ENCODE results near the gene PLA2G2F. TPM values are rescaled to one million over a fixed set of nuclear protein-coding genes. Genes with fewer than 3 reads are reported as not detected.
"Not testable (repeated sequence)": the region's sequence is repeated elsewhere in the genome, so short reads cannot be mapped to it uniquely, and the experiment has no call there.

PLA2G2F gene
- total RNA-seq, 1 donor from 2014 or later = 9.2 TPM

- Histone ChIP-seq H3K27me3 (ENCODE audit: control insufficient read depth, insufficient read depth, low read length) (peaks cover 3% of the 10 kb centered on the region), H3K36me3 (ENCODE audit: control insufficient read depth, insufficient read depth, low read length) (no peaks in the 10 kb centered on the region), H3K4me3 (ENCODE audit: low read depth, low read length) (no peak overlapping the region)
- DNase-seq (ENCODE audit: low read depth) = no peak
- TF ChIP-seq, protein P1, sequence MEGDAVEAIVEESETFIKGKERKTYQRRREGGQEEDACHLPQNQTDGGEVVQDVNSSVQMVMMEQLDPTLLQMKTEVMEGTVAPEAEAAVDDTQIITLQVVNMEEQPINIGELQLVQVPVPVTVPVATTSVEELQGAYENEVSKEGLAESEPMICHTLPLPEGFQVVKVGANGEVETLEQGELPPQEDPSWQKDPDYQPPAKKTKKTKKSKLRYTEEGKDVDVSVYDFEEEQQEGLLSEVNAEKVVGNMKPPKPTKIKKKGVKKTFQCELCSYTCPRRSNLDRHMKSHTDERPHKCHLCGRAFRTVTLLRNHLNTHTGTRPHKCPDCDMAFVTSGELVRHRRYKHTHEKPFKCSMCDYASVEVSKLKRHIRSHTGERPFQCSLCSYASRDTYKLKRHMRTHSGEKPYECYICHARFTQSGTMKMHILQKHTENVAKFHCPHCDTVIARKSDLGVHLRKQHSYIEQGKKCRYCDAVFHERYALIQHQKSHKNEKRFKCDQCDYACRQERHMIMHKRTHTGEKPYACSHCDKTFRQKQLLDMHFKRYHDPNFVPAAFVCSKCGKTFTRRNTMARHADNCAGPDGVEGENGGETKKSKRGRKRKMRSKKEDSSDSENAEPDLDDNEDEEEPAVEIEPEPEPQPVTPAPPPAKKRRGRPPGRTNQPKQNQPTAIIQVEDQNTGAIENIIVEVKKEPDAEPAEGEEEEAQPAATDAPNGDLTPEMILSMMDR (IDR thresholded peaks at IDR 0.05; ENCODE audit: insufficient read depth, low read length, poor library complexity, severe bottlenecking) = no peak
Observed at GRCh38 chr1:20124456-20125057, 14.6 kb upstream of the PLA2G2F start.

GRCh38 chr1:20125100-20125499 is 14.0 kb upstream of the PLA2G2F start:
- Histone ChIP-seq H3K27me3 (ENCODE audit: control insufficient read depth, insufficient read depth, low read length) (peaks cover 3% of the 10 kb centered on the region), H3K4me3 (ENCODE audit: low read depth, low read length) (no peak overlapping the region), H3K36me3 (ENCODE audit: control insufficient read depth, insufficient read depth, low read length) (no peaks in the 10 kb centered on the region)
- TF ChIP-seq, protein P1 (IDR thresholded peaks at IDR 0.05; ENCODE audit: insufficient read depth, low read length, poor library complexity, severe bottlenecking) = no peak
- DNase-seq (ENCODE audit: low read depth) = no peak

DNA sequence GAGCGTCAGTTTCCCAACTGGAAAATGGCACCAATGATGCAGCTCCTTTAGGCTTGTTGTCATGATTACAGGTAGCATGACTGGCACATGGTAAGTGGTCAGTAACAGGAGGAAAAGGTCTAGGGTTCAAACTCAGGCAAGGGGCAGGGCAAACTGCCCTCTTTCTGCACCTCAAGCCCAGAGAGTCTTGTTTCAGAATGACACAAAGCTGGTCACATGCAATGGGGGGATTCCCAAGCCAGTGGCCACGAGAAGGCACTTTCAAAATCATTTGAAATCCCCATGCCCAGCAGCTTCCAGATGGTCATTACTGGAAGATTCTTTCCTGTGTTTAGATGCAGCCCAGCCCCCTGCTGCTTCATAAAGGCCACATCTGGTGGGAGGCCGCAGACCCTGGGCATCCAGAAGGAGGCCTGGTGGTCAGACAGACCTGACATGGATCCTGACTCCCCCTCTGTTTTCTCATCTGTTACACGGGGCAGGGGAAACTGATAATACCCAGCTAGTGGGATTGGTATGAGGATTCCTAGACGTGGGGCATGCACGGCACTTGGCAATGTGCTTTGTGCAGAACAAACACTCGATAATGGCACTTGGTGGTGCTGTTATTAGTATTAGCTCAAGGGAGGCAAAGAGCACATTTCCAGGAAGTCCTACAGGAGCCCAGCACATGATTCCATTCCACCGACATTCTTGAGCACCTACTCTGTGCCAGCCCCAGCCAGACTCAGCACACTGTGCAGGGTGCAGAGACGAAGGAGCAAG is 12.9 kb upstream of the PLA2G2F start:
- Histone ChIP-seq H3K27me3 (ENCODE audit: control insufficient read depth, insufficient read depth, low read length) (no peaks in the 10 kb centered on the region), H3K4me3 (ENCODE audit: low read depth, low read length) (no peak overlapping the region), H3K36me3 (ENCODE audit: control insufficient read depth, insufficient read depth, low read length) (no peaks in the 10 kb centered on the region)
- TF ChIP-seq, protein P1 (IDR thresholded peaks at IDR 0.05; ENCODE audit: insufficient read depth, low read length, poor library complexity, severe bottlenecking) = no peak
- no peak for DNase-seq (ENCODE audit: low read depth)

- no peaks in the 10 kb centered on the region for H3K36me3 ChIP-seq (ENCODE audit: control insufficient read depth, insufficient read depth, low read length)
- H3K27me3 ChIP-seq (ENCODE audit: control insufficient read depth, insufficient read depth, low read length) = no peaks in the 10 kb centered on the region
- TF ChIP-seq, protein P1 (IDR thresholded peaks at IDR 0.05; ENCODE audit: insufficient read depth, low read length, poor library complexity, severe bottlenecking) = no peak
- no peak for DNase-seq (ENCODE audit: low read depth)
- no peak overlapping the region for H3K4me3 ChIP-seq (ENCODE audit: low read depth, low read length)
Observed at GRCh38 chr1:20126806-20127440, 12.2 kb upstream of the PLA2G2F start.

- DNase-seq (ENCODE audit: low read depth); H3K27me3 ChIP-seq (ENCODE audit: control insufficient read depth, insufficient read depth, low read length); H3K4me3 ChIP-seq (ENCODE audit: low read depth, low read length); H3K36me3 ChIP-seq (ENCODE audit: control insufficient read depth, insufficient read depth, low read length): not testable (repeated sequence)
Observed at GRCh38 chr1:20130518-20130917, 8.6 kb upstream of the PLA2G2F start.

- TF ChIP-seq, protein P1 (IDR thresholded peaks at IDR 0.05; ENCODE audit: insufficient read depth, low read length, poor library complexity, severe bottlenecking) = no peak
- Histone ChIP-seq H3K4me3 (ENCODE audit: low read depth, low read length) (no peak overlapping the region), H3K27me3 (ENCODE audit: control insufficient read depth, insufficient read depth, low read length) (no peaks in the 10 kb centered on the region), H3K36me3 (ENCODE audit: control insufficient read depth, insufficient read depth, low read length) (no peaks in the 10 kb centered on the region)
- no peak for DNase-seq (ENCODE audit: low read depth)
Observed at GRCh38 chr1:20134995-20135394, 4.1 kb upstream of the PLA2G2F start.

Data from kidney epithelial cell (primary cell).